ENCODE data around the gene GRB10. TPM values are rescaled to one million over a fixed set of nuclear protein-coding genes. Genes with fewer than 3 reads are reported as not detected.

The GRB10 gene
- total RNA-seq, 2 experiments from 2014 or later = 5.9 to 8.4 TPM

GRCh38 chr7:50756180-50756579 lies 26.5 kb downstream of the GRB10 start:
- no peaks in the 10 kb centered on the region for H3K27me3 Mint-ChIP-seq
- TF ChIP-seq CTCF (IDR thresholded peaks at IDR 0.05) = no peak
- no peaks in the 10 kb centered on the region for H3K9me3 Mint-ChIP-seq
- no peaks in the 10 kb centered on the region for H3K36me3 Mint-ChIP-seq (ENCODE audit: low read depth)
- POLR2A ChIA-PET = no interaction called here
- ATAC-seq (ENCODE audit: poor library complexity) (no peak), DNase-seq (no peak)
- Histone ChIP-seq H3K4me1 (ENCODE audit: insufficient read depth, low read length) (peaks cover 11% of the 10 kb centered on the region), H3K4me3 (ENCODE audit: low read length) (no peak overlapping the region), H3K9me3 (ENCODE audit: control insufficient read depth in 1 of 2, insufficient read depth in 1 of 2, low read length in 2 of 2) (no peaks in the 10 kb centered on the region), H3K27ac (ENCODE audit: low read depth in 1 of 2, low read length in 2 of 2) (no peak overlapping the region), H3K27me3 (ENCODE audit: control insufficient read depth in 1 of 2, insufficient read depth in 2 of 2, low read length in 2 of 2) (no peaks in the 10 kb centered on the region), H3K36me3 (ENCODE audit: insufficient read depth, low read length) (no peaks in the 10 kb centered on the region)
- CTCF ChIA-PET = no interaction called here
- intact Hi-C loops (cut with DNase I, micrococcal nuclease) = no loop called here
- H3K4me1 Mint-ChIP-seq (ENCODE audit: low read depth) = peaks cover 7% of the 10 kb centered on the region
- H3K27ac Mint-ChIP-seq = no peak overlapping the region
- H3K4me3 Mint-ChIP-seq = no peak overlapping the region

GRCh38 chr7:50754684-50755083 lies 28.0 kb downstream of the GRB10 start:
- Histone ChIP-seq H3K27me3 (ENCODE audit: control insufficient read depth in 1 of 2, insufficient read depth in 2 of 2, low read length in 2 of 2) (no peaks in the 10 kb centered on the region), H3K4me3 (ENCODE audit: low read length) (no peak overlapping the region), H3K4me1 (ENCODE audit: insufficient read depth, low read length) (peaks cover 11% of the 10 kb centered on the region), H3K27ac (ENCODE audit: low read depth in 1 of 2, low read length in 2 of 2) (no peak overlapping the region), H3K9me3 (ENCODE audit: control insufficient read depth in 1 of 2, insufficient read depth in 1 of 2, low read length in 2 of 2) (no peaks in the 10 kb centered on the region), H3K36me3 (ENCODE audit: insufficient read depth, low read length) (no peaks in the 10 kb centered on the region)
- POLR2A ChIA-PET = no interaction called here
- no peaks in the 10 kb centered on the region for H3K36me3 Mint-ChIP-seq (ENCODE audit: low read depth)
- intact Hi-C loops (cut with DNase I, micrococcal nuclease) = no loop called here
- no peak overlapping the region for H3K4me3 Mint-ChIP-seq
- no peaks in the 10 kb centered on the region for H3K27me3 Mint-ChIP-seq
- CTCF ChIA-PET = no interaction called here
- ATAC-seq (ENCODE audit: poor library complexity) = no peak
- TF ChIP-seq CTCF (IDR thresholded peaks at IDR 0.05) = no peak
- H3K27ac Mint-ChIP-seq = no peak overlapping the region
- H3K9me3 Mint-ChIP-seq = no peaks in the 10 kb centered on the region
- no peaks in the 10 kb centered on the region for H3K4me1 Mint-ChIP-seq (ENCODE audit: low read depth)
- no peak for DNase-seq

- intact Hi-C loops (cut with DNase I, micrococcal nuclease) = no loop called here
- ATAC-seq (ENCODE audit: poor library complexity) (no peak), DNase-seq (no peak)
- H3K27ac Mint-ChIP-seq = no peak overlapping the region
- H3K27me3 Mint-ChIP-seq = no peaks in the 10 kb centered on the region
- CTCF ChIA-PET = no interaction called here
- H3K27me3 ChIP-seq (ENCODE audit: control insufficient read depth in 1 of 2, insufficient read depth in 2 of 2, low read length in 2 of 2) = no peaks in the 10 kb centered on the region
- H3K9me3 ChIP-seq (ENCODE audit: control insufficient read depth in 1 of 2, insufficient read depth in 1 of 2, low read length in 2 of 2) = no peaks in the 10 kb centered on the region
- no peak overlapping the region for H3K27ac ChIP-seq (ENCODE audit: low read depth in 1 of 2, low read length in 2 of 2)
- no peak overlapping the region for H3K4me3 ChIP-seq (ENCODE audit: low read length)
- no peak for TF ChIP-seq CTCF (IDR thresholded peaks at IDR 0.05)
- POLR2A ChIA-PET = no interaction called here
- no peak overlapping the region for H3K4me3 Mint-ChIP-seq
- H3K4me1 Mint-ChIP-seq (ENCODE audit: low read depth) = no peaks in the 10 kb centered on the region
- H3K9me3 Mint-ChIP-seq = no peaks in the 10 kb centered on the region
- H3K36me3 Mint-ChIP-seq (ENCODE audit: low read depth) = no peaks in the 10 kb centered on the region
- H3K36me3 ChIP-seq (ENCODE audit: insufficient read depth, low read length) = no peaks in the 10 kb centered on the region
- H3K4me1 ChIP-seq (ENCODE audit: insufficient read depth, low read length) = peaks cover 11% of the 10 kb centered on the region
Measured at GRCh38 chr7:50754241-50754640, 28.5 kb downstream of the GRB10 start.
